SJSA1 (cell line): ENCODE results near the gene RBKS. TPM values are rescaled to one million over a fixed set of nuclear protein-coding genes. Genes with fewer than 3 reads are reported as not detected.

Experiments used
- DNase-seq, 2 experiments: peaks; one replicate each; pipeline ENCODE4 v3.0.0-alpha.2; 2015 to 2020; ENCODE audit warnings: low spot score in 2 of 2, low read depth in 1 of 2
- H3K27ac ChIP-seq: fragments of 250-450 bp; sonication (Bioruptor Pico); 2 replicates; pipeline ENCODE4 v1.5.1; 2020; ENCODE audit warnings: mild to moderate bottlenecking, moderate library complexity
- H3K27me3 ChIP-seq: fragments of 250-450 bp; sonication (Bioruptor Pico); replicated peaks from 2 replicates; pipeline ENCODE4 v1.5.1; 2020; ENCODE audit warnings: mild to moderate bottlenecking, moderate library complexity
- H3K36me3 ChIP-seq: fragments of 250-450 bp; sonication (Bioruptor Pico); 2 replicates; pipeline ENCODE4 v1.5.1; 2020; ENCODE audit warnings: mild to moderate bottlenecking
- H3K4me1 ChIP-seq: fragments of 250-450 bp; sonication (Bioruptor Pico); replicated peaks from 2 replicates; pipeline ENCODE4 v1.6.1; 2021; ENCODE audit warnings: mild to moderate bottlenecking
- H3K4me3 ChIP-seq: fragments of 250-450 bp; sonication (Bioruptor Pico); 2 replicates; pipeline ENCODE4 v1.5.1; 2020; ENCODE audit warnings: mild to moderate bottlenecking
- H3K9me3 ChIP-seq: fragments of 250-450 bp; sonication (Bioruptor Pico); replicated peaks from 2 replicates; pipeline ENCODE4 v1.5.1; 2020; ENCODE audit warnings: mild to moderate bottlenecking
- total RNA-seq: library from RNA; depleted of rRNA; stranded (reverse); fragments of >200 nt; shearing (Covaris generic); gene quantifications from 2 replicates; pipeline ENCODE4 v1.2.3, GENCODE V29; 2014; rRNA removed

Gene RBKS
- total RNA-seq = 1.3 TPM in 1 of 2 replicates, not detected in the other

GRCh38 chr2:27890146-27890923 lies at the start of gene RBKS, which contains the start of gene BABAM2:
Gene RBKS (minus strand): TSS chr2:27890387. CDS start chr2:27890345, 42 bp downstream.
Gene BABAM2 (plus strand): TSS chr2:27890729. CDS start chr2:27894557, 3,828 bp downstream.
- Histone ChIP-seq H3K4me1 (peaks cover 20% of the 10 kb centered on the region), H3K9me3 (no peaks in the 10 kb centered on the region), H3K36me3 (peaks cover 10% of the 10 kb centered on the region), H3K4me3 (peak within 1 kb of the TSS; percentile 78), H3K27me3 (no peaks in the 10 kb centered on the region), H3K27ac (peak within 1 kb of the TSS; percentile 95)
- DNase-seq = peak; percentile 78 to 90

DNA sequence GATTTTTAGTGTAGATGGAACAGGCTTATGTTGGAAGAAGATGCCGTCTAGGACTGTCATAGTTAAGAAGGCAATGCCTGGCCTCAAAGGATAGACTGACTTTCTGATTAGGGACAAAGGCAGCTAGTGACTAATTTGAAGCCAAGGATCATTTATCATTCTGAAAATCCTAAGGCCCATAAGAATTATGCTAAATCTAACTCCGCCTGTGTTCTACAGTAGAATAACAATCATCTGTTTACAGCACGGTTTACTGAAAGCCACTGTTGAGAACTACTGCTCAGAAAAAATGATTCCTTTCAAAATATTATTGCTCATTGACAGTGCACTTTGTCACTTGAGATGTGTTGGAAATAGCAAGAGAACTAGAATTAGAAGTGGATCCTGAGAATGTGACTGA lies 44.8 kb upstream of the RBKS start:
- no peak for DNase-seq
- peaks cover 11% of the 10 kb centered on the region for H3K4me1 ChIP-seq
- no peaks in the 10 kb centered on the region for H3K27me3 ChIP-seq
- peaks cover 4% of the 10 kb centered on the region; the same call in 1 of the 2 replicates for H3K36me3 ChIP-seq
- no peaks in the 10 kb centered on the region for H3K9me3 ChIP-seq
- H3K4me3 ChIP-seq = no peak overlapping the region
- no peak overlapping the region for H3K27ac ChIP-seq

- H3K4me3 ChIP-seq = no peak overlapping the region
- H3K27ac ChIP-seq = no peak overlapping the region
- H3K27me3 ChIP-seq = no peaks in the 10 kb centered on the region
- DNase-seq = peak in 1 of 2 experiments; percentile 27
- H3K4me1 ChIP-seq = peaks cover 21% of the 10 kb centered on the region
- H3K9me3 ChIP-seq = no peaks in the 10 kb centered on the region
- peaks cover 4% of the 10 kb centered on the region; the same call in 1 of the 2 replicates for H3K36me3 ChIP-seq
These were observed 42.2 kb upstream of the RBKS start for GRCh38 chr2:27932396-27932795.

GRCh38 chr2:27931361-27931950 lies 41.3 kb upstream of the RBKS start:
- H3K27me3 ChIP-seq = no peaks in the 10 kb centered on the region
- H3K4me1 ChIP-seq = peaks cover 21% of the 10 kb centered on the region
- H3K9me3 ChIP-seq = no peaks in the 10 kb centered on the region
- peaks cover 4% of the 10 kb centered on the region; the same call in 1 of the 2 replicates for H3K36me3 ChIP-seq
- H3K4me3 ChIP-seq = no peak overlapping the region
- no peak overlapping the region for H3K27ac ChIP-seq
- no peak for DNase-seq

DNA sequence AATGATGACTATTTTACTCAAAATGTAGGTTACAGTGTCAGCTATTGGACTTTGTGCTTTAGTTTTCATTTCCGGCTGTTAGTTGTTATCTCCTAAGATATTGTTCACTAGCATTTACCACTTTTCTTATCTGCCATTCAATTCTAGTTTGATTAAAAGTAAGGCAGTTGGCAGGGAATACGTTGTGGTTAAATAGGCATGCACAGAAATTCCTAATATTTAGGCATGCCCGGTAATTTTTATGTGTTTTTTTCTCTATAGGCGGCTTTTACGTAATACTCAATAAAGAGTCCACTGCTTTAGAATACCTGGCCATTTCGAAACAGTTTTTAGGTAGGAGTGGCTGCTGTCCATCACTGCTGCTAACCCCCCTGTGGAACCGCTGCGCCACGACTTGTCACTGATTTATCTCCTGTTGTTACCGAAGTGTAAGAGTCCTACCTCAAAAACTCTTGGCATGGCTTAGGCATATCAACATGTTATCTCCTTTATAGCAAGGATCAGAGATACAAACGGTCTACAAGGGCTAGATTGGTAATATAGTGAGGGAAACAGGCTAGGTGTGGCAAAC lies 39.8 kb upstream of the RBKS start:
- Histone ChIP-seq H3K4me3 (no peak overlapping the region), H3K36me3 (peaks cover 4% of the 10 kb centered on the region; the same call in 1 of the 2 replicates), H3K4me1 (peaks cover 21% of the 10 kb centered on the region), H3K27me3 (no peaks in the 10 kb centered on the region), H3K9me3 (no peaks in the 10 kb centered on the region), H3K27ac (no peak overlapping the region)
- DNase-seq = no peak

GRCh38 chr2:27925766-27926472 lies 35.7 kb upstream of the RBKS start:
- peaks cover 14% of the 10 kb centered on the region for H3K4me1 ChIP-seq
- no peaks in the 10 kb centered on the region for H3K9me3 ChIP-seq
- no peaks in the 10 kb centered on the region for H3K27me3 ChIP-seq
- H3K36me3 ChIP-seq = peaks cover 4% of the 10 kb centered on the region; the same call in 1 of the 2 replicates
- H3K27ac ChIP-seq = no peak overlapping the region
- no peak overlapping the region for H3K4me3 ChIP-seq
- DNase-seq = no peak

DNA sequence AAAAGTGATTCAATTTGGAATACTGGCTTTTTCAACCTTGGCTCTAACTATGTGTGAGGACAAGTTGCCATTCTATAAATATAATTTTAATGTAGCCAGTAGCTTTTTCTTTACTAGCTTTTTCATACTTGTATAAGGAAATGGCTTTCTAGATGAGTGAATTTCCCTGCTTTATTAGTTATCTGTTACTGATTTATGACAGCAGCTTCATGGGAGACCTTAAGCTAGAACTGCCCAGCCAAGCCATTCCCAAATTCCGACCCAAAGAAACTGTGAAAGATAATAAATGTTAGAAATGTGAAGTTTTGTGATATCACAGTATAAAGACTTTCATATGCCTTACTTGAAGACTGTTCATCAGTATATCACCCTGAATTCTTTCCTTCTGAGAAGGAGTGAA lies 32.7 kb upstream of the RBKS start:
- DNase-seq = no peak

DNA sequence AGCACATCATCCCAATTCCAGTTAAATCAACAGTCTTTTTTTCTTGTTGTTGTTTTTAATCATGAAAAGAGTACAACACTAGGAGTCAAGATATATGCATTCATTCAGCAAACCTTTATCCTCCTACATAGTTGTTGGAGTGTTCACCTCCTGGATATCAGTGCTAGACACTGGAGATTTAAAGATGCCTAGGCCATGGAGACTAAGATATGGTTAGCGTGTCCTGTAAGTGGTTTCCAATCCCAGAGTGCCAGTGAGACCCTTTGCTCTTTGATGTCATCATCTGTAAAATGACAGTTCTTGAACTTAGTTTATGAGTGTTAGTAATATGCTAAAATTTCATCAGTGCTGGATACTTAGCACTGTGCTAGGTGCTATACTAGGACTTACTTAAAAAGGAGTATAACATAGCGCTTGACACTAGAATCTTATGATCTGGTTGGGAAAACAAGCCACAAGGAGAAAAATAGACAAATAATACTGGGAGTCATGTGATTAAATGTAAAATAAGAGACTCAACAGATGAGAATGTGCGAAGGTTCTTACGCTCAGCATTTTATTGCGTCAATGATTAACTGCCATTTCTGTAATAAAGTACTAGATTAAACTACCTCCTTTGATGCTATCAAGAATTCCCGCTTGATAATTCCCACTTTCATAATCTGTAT lies 31.8 kb upstream of the RBKS start:
- no peaks in the 10 kb centered on the region for H3K36me3 ChIP-seq
- no peaks in the 10 kb centered on the region for H3K9me3 ChIP-seq
- DNase-seq = no peak
- no peak overlapping the region for H3K4me3 ChIP-seq
- no peaks in the 10 kb centered on the region for H3K4me1 ChIP-seq
- H3K27ac ChIP-seq = no peak overlapping the region
- H3K27me3 ChIP-seq = no peaks in the 10 kb centered on the region

More for the DNA sequence above, 32.7 kb upstream of the RBKS start:
- Histone ChIP-seq H3K27ac (no peak overlapping the region), H3K9me3 (no peaks in the 10 kb centered on the region), H3K27me3 (no peaks in the 10 kb centered on the region), H3K36me3 (no peaks in the 10 kb centered on the region), H3K4me3 (no peak overlapping the region), H3K4me1 (no peaks in the 10 kb centered on the region)

DNA sequence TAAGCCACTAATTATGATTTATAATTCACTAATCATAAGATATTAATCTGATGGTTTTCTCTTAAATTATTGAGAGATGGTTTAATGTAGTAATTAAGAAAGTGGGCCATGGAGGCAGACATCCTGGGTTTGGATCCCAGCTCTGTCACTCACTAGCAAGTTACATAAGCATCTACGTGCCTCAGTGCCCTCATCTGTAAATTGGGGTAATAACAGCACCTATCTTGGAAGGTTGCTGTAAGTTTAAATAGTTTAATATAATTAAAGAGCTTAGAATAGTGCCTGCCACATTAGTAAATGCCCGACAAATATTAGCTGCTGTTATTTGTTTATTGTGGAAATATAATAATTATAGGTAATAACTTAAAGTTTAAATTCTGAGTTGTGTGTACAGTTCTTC lies 31.2 kb upstream of the RBKS start:
- no peak for DNase-seq
- no peaks in the 10 kb centered on the region for H3K9me3 ChIP-seq
- no peak overlapping the region for H3K4me3 ChIP-seq
- no peaks in the 10 kb centered on the region for H3K27me3 ChIP-seq
- no peaks in the 10 kb centered on the region for H3K36me3 ChIP-seq
- no peak overlapping the region for H3K27ac ChIP-seq
- no peaks in the 10 kb centered on the region for H3K4me1 ChIP-seq

GRCh38 chr2:27920148-27920885 lies 30.1 kb upstream of the RBKS start:
- no peak overlapping the region for H3K4me3 ChIP-seq
- no peak for DNase-seq
- H3K36me3 ChIP-seq = no peaks in the 10 kb centered on the region
- H3K27ac ChIP-seq = no peak overlapping the region
- no peaks in the 10 kb centered on the region for H3K4me1 ChIP-seq
- H3K9me3 ChIP-seq = no peaks in the 10 kb centered on the region
- no peaks in the 10 kb centered on the region for H3K27me3 ChIP-seq

DNA sequence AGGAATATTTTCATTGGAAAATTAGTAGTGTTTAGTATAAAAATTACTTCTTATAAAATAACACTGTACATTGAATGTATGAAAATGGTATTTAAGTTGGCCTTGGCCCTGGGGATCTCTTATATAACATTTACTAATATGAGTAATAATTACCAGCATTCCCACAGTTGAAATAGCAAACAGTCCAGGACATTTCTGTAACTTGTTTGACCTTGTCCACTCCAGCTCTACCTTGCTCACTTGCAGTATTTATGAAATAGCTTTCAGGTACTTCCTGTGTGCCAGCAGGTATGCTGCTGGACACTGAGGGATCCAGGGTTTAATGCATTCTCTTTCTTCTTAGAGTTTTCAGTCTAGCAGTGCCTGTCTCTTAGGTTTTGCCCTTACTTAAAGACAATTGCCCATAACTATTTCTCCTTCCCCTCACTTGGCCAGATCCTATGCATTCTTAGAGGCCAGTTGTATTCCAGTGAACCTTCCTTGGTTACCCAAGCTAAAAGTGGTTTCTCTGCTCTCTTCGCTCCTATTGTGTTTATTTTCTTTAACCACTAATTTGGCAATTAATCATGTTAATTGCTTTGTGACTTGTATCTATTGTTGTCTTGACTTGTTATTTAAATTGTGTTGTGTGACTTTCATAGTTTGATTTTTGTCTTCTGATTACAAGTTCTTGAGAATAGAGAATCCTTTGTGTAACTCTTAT lies 26.3 kb upstream of the RBKS start:
- H3K27me3 ChIP-seq = no peaks in the 10 kb centered on the region
- no peak for DNase-seq
- no peak overlapping the region for H3K27ac ChIP-seq
- no peak overlapping the region for H3K4me3 ChIP-seq
- no peaks in the 10 kb centered on the region for H3K36me3 ChIP-seq
- no peaks in the 10 kb centered on the region for H3K4me1 ChIP-seq
- no peaks in the 10 kb centered on the region for H3K9me3 ChIP-seq

DNA sequence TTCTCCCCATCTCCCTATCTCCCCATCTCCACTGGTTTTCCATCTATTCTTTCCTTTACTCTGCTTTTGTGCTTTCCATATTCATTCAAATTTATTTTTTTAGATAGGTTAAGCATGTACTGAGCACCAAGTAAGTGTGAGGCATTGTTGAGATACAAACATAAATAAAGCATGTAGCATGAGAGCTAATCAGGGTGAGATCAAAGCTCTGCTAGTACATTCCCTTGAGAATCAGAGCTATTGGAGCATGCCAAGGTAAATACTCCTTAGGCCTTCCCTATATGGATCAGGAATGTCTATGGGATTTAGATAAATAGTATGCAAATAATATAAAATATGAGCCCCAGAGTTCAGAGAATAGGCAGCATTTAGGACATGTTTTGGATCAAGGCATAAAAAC lies 25.7 kb upstream of the RBKS start:
- H3K27me3 ChIP-seq = no peaks in the 10 kb centered on the region
- DNase-seq = no peak
- H3K9me3 ChIP-seq = no peaks in the 10 kb centered on the region
- no peak overlapping the region for H3K4me3 ChIP-seq
- H3K4me1 ChIP-seq = no peaks in the 10 kb centered on the region
- no peaks in the 10 kb centered on the region for H3K36me3 ChIP-seq
- H3K27ac ChIP-seq = no peak overlapping the region
